Stimulated activated CD8-positive, alpha-beta memory T cell treated with anti-CD3 and anti-CD28 coated beads, Interleukin-2, amount 100 ng/mL, for 1 hour (primary cell): Measurements from ENCODE around the gene TMEM14B.
"Not testable (repeated sequence)": the region's sequence is repeated elsewhere in the genome, so short reads cannot be mapped to it uniquely, and the experiment has no call there.

ENCODE experiments used
- DNase-seq, 2 donors: peaks; one replicate each; pipeline ENCODE4 v3.0.0-alpha.2; 2020; ENCODE audit warnings: low read depth in 2 of 2

Gene TMEM14B

GRCh38 chr6:10746915-10747250 lies 722 bp upstream of the TMEM14B start:
- DNase-seq: no peak

DNA sequence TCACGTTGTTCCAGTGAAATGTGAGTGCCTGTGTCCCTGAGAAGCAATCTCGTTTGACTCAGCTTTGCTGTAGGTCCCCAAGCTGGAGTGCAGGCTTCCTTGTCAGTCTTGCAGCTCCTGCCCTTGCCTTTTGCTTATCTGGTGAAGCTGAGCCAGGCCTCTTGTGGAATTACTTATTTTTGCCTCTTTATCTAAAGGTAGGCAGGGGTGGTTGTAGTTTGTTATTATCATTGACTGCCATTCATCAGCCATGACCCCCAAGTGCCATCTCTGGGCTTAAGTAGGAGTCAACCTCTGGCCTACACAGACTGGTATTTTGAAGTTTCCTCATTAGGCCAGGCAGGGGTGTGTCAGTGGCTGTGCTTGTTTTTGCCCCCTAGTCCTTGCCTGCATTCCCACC lies 2.1 kb downstream of the TMEM14B start:
- DNase-seq: no peak

DNA sequence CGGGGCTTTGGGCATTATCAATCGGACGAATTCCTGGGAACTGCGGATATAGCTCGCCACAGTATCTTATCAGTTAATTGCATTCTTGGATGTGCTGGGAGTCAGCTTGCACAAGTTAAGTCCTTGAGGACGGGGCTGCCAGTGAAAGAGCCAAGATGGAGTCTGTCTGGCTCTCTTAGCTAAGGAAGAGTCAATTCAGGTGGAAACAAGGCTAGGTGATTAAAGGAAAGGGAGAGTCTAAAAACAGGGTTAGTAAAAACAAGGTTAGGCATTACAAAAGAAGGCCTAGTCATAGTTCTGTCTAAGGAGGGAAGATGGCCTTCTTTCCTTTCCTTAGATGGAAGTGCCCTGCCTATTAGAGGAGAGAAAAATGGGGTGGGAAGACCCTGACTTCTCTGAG lies 3.0 kb downstream of the TMEM14B start:
- DNase-seq: not testable (repeated sequence)

GRCh38 chr6:10751757-10752156 lies 4.2 kb downstream of the TMEM14B start:
- DNase-seq: peak in 1 of 2 donors; percentile 7

GRCh38 chr6:10756085-10756484 lies 8.5 kb downstream of the TMEM14B start:
- DNase-seq: no peak

DNA sequence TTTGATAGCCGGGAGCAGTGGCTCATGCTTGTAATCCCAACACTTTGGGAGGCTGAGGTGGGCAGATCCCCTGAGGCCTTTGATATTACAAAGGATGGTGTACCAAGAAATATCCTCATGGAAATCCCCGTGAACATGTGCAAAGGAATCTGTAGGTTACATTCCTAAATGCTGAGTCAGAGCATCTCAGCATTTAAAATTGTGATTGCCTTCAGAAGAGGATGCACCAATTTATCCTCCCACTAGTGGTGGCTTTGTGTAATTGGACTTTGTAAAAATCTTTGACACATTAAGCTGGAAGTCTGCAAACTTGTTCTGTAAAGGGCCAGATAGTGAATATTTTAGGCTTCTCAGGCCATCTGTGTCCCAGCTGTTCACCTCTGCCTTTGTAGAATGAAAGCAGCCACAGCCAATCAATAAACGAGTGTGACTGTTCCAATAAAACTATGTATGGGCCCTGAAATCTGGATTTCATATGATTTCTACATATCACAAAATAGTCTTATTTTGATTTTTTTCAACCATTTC lies 11.8 kb downstream of the TMEM14B start:
- no peak for DNase-seq

DNA sequence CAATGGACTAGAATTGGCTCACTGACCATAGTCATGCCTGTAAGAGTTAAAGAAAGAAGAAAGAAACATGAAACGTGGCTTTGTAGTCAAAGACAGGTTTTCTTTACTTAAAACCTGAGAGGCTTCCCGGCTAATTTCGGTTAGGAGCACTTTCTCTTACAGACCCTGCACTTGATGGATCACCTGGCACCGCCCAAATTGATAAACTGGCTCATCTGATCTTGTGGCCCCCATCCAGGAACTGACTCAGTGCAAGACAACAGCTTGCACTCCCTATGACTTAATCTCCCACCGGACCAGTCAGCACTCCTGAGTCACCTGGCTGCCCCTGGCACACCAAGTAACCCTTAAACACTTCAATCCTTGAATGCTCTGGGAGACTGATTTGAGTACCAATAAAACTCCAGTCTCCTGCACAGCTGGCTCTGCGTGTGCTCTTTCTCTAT lies 12.3 kb downstream of the TMEM14B start:
- DNase-seq: no peak

DNA sequence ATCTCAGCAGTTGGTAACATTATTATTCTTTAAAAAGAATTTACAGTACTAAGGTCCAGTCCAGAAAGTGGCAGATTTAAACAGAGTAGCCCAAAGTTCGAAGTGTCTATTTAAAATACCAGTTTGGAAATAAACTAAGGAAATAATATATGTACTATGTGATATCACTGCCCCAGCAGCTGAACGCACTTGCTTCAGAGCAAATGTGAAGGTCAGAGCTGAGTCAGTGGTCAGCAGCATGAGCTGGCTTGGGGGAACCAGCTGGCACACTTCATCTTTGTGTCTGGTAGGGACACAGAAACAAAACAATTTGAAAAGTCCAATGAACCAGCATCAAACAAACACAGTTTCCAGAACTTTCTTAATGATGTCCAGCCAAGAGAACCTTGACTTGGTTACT lies 15.4 kb downstream of the TMEM14B start:
- DNase-seq: no peak

DNA sequence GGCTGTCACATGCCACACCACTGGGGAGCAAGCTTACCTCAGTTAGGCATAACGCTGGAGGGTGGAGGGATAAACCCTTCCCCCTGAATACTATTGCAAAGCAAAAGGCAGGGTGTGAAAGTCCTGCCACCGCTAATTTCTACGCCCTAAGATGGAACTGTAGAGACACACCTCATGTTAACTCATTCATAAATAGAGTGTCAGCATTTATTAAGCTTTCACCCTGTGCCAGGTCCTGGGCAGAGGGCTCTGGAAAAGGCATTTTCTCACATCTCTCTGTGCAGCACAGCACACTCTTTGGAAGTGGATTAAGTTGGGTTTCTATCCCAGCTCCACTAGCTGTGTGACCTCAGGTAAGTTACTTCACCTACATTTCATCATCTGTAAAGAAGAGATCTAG lies 21.8 kb downstream of the TMEM14B start:
- no peak for DNase-seq

DNA sequence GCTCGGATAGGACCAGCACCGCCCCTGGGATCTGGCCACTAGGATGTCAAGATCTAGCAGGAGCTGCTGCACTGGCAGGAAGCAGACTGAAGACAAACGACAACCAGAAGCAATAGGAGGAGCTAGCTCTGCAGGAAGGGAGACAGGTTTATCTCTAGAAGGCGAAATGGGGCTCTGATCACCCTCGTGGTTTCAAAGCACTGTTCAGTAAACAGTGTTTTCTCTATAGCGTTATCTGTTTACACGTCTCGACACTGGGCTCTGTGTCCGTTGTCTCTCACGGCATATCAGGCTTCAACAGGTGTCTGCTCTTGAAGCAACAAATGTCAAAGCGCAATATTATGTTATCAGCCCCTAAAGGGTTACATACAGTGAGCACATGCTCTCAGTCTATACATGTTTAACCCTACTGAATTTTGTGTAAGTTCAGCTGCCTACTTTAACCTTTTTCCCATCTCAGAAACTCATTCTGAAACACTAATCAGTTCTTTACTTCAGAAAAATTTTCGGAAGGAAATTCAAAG lies 23.8 kb downstream of the TMEM14B start:
- DNase-seq: no peak

DNA sequence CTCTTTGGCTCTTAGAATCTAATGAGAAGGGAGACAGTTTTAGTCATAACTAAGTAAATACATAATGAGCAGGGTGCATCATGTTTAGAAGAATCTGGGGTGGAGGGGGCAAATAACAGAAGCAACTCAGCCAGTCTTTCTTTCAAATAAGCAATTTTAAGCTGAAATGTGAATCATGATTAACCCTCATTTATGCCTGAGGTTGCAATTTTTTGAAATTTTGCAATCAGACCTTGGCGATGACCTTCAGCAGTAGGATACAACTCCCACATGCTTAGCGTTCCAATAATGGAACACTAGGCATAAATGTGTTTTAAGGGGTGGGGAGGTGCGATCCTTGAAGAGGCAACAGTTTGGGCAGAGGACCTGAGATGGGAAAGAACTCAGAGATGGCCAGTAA lies 30.6 kb downstream of the TMEM14B start:
- DNase-seq: no peak

DNA sequence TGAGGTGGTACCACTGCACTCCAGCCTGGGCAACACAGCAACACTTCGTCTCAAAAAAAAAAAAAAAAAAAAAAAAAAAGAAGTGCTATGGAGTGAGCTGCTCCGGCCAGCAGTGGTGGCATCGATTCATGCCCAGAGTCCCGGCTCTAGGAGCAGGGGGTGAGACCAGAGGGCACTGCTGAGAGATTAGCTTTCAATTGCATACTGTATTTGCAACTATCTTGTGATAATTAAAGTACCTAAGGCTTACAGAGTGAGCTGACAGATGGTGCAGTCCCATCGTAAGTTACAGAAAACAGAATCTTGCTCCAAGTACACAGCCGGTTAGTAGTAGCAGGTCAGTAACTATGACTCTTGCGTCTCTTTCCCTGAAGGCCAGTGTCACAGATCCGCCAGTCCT lies 31.5 kb downstream of the TMEM14B start:
- no peak for DNase-seq

- no peak for DNase-seq
These were observed 44.1 kb downstream of the TMEM14B start for GRCh38 chr6:10791673-10792072.

GRCh38 chr6:10792101-10792500 lies 44.5 kb downstream of the TMEM14B start:
- no peak for DNase-seq

GRCh38 chr6:10793035-10793434 lies 45.4 kb downstream of the TMEM14B start:
- DNase-seq: no peak

GRCh38 chr6:10793695-10794094 lies 46.1 kb downstream of the TMEM14B start:
- DNase-seq: no peak

- DNase-seq: no peak
These were observed 46.6 kb downstream of the TMEM14B start for GRCh38 chr6:10794239-10794638.

GRCh38 chr6:10800810-10801209 lies 53.2 kb downstream of the TMEM14B start:
- no peak for DNase-seq

DNA sequence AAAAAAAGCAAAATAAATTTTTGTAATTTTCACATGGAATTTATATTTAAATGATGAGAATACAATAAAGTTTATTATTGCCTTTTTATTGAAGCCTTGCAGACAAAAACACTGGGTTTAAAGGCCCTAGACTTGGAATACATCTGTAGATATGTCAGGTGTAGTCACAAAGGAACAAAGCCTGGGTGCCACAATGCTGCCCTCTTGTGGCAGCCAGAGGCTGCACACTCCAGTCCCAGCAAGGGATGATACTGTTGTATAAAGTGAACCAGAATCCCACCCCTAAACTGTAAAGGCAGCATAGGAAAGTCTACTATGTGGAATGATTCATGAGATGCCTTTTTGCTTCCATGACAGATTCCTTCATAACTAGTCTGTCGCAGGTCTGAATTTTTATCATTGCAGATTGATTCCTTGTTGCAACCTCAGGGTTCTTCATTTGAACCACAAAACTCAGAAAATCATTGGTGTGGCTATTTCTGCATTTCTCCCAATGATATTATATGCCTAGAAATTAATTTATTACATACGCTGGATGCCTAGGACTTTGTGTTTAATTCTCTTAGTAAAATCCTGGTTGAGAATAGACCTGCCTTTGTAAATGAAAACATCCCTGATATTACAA lies 53.7 kb downstream of the TMEM14B start:
- DNase-seq: peak; percentile 39
